ENCODE data around the gene MEAF6. TPM values are rescaled to one million over a fixed set of nuclear protein-coding genes. Genes with fewer than 3 reads are reported as not detected.

The MEAF6 gene
- total RNA-seq, 4 donors from 2014 or later, result 63.6 to 105 (median 68.7) TPM

DNA sequence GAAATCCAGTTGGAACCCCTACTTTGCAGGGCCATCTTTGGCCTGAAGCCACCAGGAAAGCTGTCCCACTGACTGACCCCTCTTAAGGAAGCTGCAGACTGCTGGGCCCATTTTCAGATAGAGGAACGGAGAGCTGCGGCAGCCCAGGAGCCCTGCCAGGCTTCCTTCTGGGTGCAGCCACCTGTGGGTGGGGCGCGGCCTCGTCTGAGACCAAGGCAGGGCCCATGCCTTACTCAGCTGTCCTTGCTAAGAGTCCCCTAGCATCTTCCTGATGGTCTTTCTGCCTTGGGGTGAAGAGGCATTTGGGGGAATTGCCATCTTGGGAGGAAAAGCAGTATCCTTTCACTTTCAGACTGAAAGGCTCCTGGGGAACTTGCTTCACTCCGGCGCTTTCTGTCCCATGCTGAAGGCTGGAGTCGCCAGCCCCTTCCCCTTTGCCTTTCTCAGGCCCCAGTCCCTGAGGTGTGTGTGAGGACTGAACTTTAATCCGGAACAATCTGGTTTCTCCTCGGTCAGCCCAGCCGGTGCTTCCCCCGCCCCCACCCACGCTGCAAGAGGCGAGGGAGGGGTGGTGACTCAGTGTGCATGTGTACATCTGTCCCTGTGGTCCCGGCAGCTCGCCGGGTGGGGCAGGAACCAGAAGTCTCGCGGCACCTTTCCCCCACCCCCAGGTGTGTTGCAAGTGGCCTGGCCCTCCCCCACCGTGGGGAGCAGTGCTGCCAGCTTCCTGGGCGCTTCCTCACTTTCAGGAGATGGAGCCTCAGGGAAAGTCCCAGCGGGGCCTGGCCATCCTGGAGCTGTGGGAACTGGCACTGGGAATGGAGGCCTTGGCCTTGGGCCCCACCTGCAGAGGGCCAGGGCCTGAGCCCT lies 35.1 kb downstream of the MEAF6 start:
- DNase-seq (ENCODE audit: low spot score in 2 of 2), result peak; percentile 93 to 95
- H3K27me3 ChIP-seq, result no peaks in the 10 kb centered on the region
- no peaks in the 10 kb centered on the region for H3K9me3 ChIP-seq
- WGBS, result 2% methylated on average over 8 of the region's 22 CpGs
- peaks cover 82% of the 10 kb centered on the region for H3K4me1 ChIP-seq
- TF ChIP-seq POLR2AphosphoS5 (IDR thresholded peaks at IDR 0.05), result peak; percentile 42 to 93 (median 78)
- TF ChIP-seq POLR2A (IDR thresholded peaks at IDR 0.05), result no peak
- H3K4me3 ChIP-seq, result peak overlapping the region; percentile 81
- H3K27ac ChIP-seq, result peak overlapping the region; percentile 95
- H3K36me3 ChIP-seq, result peaks cover 51% of the 10 kb centered on the region

DNA sequence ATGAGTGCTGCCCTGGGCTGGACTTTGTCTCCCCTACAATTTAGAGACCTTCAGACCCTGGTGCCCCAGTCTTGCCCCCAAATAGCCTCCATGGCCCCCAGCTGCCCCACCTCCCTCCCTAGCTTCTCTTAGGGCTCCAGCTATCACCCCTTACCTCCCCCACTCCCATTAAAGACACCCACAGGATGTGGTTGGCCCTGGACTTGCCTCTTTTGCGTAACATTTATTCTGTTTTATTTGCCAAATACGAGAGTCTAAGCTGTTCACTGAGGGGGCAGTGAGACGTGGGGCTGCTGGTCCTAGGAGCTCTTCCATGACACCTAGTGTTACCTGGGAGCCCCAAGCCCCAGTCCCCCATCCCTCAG lies 35.7 kb downstream of the MEAF6 start:
- 39% methylated on average over 3 of the region's 3 CpGs for WGBS
- peak in 1 of 2 donors; percentile 58 for DNase-seq (ENCODE audit: low spot score in 2 of 2)
- H3K9me3 ChIP-seq, result no peaks in the 10 kb centered on the region
- H3K36me3 ChIP-seq, result peaks cover 45% of the 10 kb centered on the region
- H3K27me3 ChIP-seq, result no peaks in the 10 kb centered on the region
- TF ChIP-seq POLR2A (IDR thresholded peaks at IDR 0.05) (no peak), POLR2AphosphoS5 (IDR thresholded peaks at IDR 0.05) (no peak), EP300 (IDR thresholded peaks at IDR 0.05) (no peak)
- TF ChIP-seq, protein P1, sequence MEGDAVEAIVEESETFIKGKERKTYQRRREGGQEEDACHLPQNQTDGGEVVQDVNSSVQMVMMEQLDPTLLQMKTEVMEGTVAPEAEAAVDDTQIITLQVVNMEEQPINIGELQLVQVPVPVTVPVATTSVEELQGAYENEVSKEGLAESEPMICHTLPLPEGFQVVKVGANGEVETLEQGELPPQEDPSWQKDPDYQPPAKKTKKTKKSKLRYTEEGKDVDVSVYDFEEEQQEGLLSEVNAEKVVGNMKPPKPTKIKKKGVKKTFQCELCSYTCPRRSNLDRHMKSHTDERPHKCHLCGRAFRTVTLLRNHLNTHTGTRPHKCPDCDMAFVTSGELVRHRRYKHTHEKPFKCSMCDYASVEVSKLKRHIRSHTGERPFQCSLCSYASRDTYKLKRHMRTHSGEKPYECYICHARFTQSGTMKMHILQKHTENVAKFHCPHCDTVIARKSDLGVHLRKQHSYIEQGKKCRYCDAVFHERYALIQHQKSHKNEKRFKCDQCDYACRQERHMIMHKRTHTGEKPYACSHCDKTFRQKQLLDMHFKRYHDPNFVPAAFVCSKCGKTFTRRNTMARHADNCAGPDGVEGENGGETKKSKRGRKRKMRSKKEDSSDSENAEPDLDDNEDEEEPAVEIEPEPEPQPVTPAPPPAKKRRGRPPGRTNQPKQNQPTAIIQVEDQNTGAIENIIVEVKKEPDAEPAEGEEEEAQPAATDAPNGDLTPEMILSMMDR (IDR thresholded peaks at IDR 0.05), result no peak
- peak overlapping the region; percentile 95 for H3K27ac ChIP-seq
- peak overlapping the region; percentile 81 for H3K4me3 ChIP-seq
- peaks cover 77% of the 10 kb centered on the region for H3K4me1 ChIP-seq

DNA sequence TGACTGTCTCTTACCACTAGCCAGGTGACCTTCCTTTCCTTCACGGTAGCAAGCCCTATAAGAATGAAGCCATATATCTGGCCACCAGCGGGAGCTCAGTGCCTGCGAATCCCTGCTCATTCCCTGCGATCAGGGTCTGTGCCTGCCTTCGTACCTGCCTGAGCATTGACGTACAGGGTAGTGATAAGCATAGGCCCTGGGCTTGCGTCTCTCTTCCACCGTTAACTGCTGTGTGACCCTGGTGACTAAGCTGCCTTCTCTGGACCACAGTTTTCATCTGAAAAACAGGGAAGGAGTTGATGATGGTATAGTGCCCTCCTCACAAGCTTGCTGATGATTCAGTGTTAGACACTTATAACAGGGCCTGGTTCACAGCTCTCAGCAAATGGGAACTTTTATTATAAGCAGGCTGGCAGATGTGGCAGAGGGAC lies 36.1 kb downstream of the MEAF6 start:
- Histone ChIP-seq H3K4me1 (peaks cover 78% of the 10 kb centered on the region), H3K27me3 (no peaks in the 10 kb centered on the region), H3K4me3 (peak overlapping the region; percentile 81), H3K36me3 (peaks cover 41% of the 10 kb centered on the region), H3K27ac (peak overlapping the region; percentile 95), H3K9me3 (no peaks in the 10 kb centered on the region)
- peak in 1 of 2 donors; percentile 55 for DNase-seq (ENCODE audit: low spot score in 2 of 2)
- WGBS, result 93% methylated on average over 7 of the region's 8 CpGs
- no peak for TF ChIP-seq EP300 (IDR thresholded peaks at IDR 0.05)
- TF ChIP-seq, protein P1 (IDR thresholded peaks at IDR 0.05), result no peak
- no peak for TF ChIP-seq POLR2A (IDR thresholded peaks at IDR 0.05)
- TF ChIP-seq POLR2AphosphoS5 (IDR thresholded peaks at IDR 0.05), result no peak

DNA sequence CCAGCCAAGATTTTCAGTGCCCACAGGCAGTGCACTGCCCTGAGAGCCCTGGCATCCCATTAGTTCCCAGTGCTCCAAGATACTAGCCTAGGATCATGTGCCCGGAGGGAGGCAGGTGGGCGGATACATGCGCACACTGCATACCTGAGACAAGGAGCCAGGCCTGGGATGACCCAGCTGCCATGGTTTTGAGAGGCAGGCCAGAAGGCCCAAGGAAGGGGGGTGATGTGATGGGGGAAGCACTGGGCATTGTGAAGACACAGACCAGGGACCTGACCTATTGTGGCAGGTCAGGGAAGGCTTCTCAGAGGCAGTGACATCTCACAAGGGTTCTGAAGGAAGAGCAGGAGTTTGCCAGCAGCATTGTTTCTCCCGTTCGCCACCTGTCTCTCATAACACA lies 36.6 kb downstream of the MEAF6 start:
- Histone ChIP-seq H3K9me3 (no peaks in the 10 kb centered on the region), H3K27me3 (no peaks in the 10 kb centered on the region), H3K36me3 (peaks cover 36% of the 10 kb centered on the region), H3K27ac (peak overlapping the region; percentile 95), H3K4me1 (peaks cover 83% of the 10 kb centered on the region), H3K4me3 (peak overlapping the region; percentile 81)
- TF ChIP-seq EP300 (IDR thresholded peaks at IDR 0.05) (no peak), POLR2A (IDR thresholded peaks at IDR 0.05) (no peak), POLR2AphosphoS5 (IDR thresholded peaks at IDR 0.05) (no peak)
- TF ChIP-seq, protein P1 (IDR thresholded peaks at IDR 0.05), result no peak
- no peak for DNase-seq (ENCODE audit: low spot score in 2 of 2)
- 75% methylated on average over 5 of the region's 5 CpGs for WGBS

DNA sequence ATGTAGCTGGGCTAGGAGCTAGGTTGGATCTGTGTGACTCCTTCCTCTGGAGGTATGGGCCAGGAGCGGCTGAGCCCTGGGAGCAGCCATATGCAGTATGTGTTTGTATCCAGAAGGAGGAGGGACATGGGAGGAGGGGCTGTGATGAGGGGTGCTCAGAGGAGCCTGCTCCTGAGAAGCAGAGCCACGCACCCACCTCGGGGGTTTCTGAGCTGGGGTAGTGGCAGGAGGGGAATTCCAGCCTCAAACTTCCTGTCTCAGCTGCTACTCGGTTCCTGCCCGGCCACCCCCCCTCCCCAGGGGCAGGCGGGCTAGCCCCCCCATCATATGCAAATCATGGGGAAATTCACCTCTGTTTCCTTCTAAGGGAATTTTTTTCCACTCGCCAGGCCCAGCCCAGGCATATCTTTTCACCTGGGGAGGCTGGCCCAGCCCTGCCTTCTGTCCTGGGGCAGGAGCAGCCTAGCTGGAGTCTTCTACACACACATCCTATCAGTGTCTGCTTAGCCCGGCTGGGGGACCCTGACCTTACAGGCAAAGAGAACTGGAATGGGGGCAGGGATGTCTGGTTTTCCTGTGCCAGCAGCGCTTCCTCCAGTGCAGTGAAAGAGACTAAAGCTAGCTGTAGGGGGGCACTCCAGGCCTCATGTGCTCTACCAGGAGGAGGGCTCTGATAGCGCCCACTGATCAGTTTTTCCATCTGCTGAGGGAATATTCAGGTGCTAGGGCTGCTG lies 37.2 kb downstream of the MEAF6 start:
- no peak for TF ChIP-seq POLR2AphosphoS5 (IDR thresholded peaks at IDR 0.05)
- no peak for TF ChIP-seq POLR2A (IDR thresholded peaks at IDR 0.05)
- TF ChIP-seq EP300 (IDR thresholded peaks at IDR 0.05), result no peak
- TF ChIP-seq, protein P1 (IDR thresholded peaks at IDR 0.05), result no peak
- Histone ChIP-seq H3K4me3 (peak overlapping the region; percentile 81), H3K36me3 (peaks cover 30% of the 10 kb centered on the region), H3K27ac (peak overlapping the region; percentile 95), H3K9me3 (no peaks in the 10 kb centered on the region), H3K4me1 (peaks cover 89% of the 10 kb centered on the region), H3K27me3 (no peaks in the 10 kb centered on the region)
- DNase-seq (ENCODE audit: low spot score in 2 of 2), result peak; percentile 72 to 74
- 4% methylated on average over 8 of the region's 10 CpGs for WGBS

All from suprapubic skin (tissue), 4 donors.